Pons (tissue), 1 donor: ENCODE data around the gene OR8I2.
"Not testable (repeated sequence)": the region's sequence is repeated elsewhere in the genome, so short reads cannot be mapped to it uniquely, and the experiment has no call there.

ENCODE experiments used
- DNase-seq: peaks from one replicate; pipeline ENCODE4 v3.0.0-alpha.2; 2016; ENCODE audit warnings: low spot score

Gene OR8I2

GRCh38 chr11:56093008-56093407, at the start of gene OR8I2:
TSS of gene OR8I2 (plus strand) at chr11:56093308. CDS start at chr11:56093308, 0 bp downstream.
- no peak for DNase-seq

- no peak for DNase-seq
These were observed 47.6 kb upstream of the OR8I2 start for GRCh38 chr11:56045538-56045937.

- DNase-seq, result no peak
These were observed 44.6 kb upstream of the OR8I2 start for GRCh38 chr11:56048480-56048879.

GRCh38 chr11:56049487-56049886, 43.6 kb upstream of the OR8I2 start:
- no peak for DNase-seq

GRCh38 chr11:56056366-56056765, 36.7 kb upstream of the OR8I2 start:
- DNase-seq, result not testable (repeated sequence)

- not testable (repeated sequence) for DNase-seq
These were observed 35.4 kb upstream of the OR8I2 start for GRCh38 chr11:56057661-56058237.

- not testable (repeated sequence) for DNase-seq
These were observed 34.8 kb upstream of the OR8I2 start for GRCh38 chr11:56058260-56058780.

GRCh38 chr11:56066980-56067379, 26.1 kb upstream of the OR8I2 start:
- DNase-seq, result no peak

GRCh38 chr11:56089697-56090096, 3.4 kb upstream of the OR8I2 start:
- DNase-seq, result no peak

GRCh38 chr11:56103210-56103737, 10.2 kb downstream of the OR8I2 start, which contains the start of gene OR8H2:
TSS of gene OR8H2 (plus strand) at chr11:56103687. CDS start at chr11:56105043, 1,356 bp downstream.
- DNase-seq, result no peak

- no peak for DNase-seq
These were observed 29.0 kb downstream of the OR8I2 start, which contains the start of gene OR8H3 for GRCh38 chr11:56122073-56122472. TSS of gene OR8H3 (plus strand) at chr11:56122373. CDS start at chr11:56122373, 0 bp downstream.

GRCh38 chr11:56140151-56140661, 47.1 kb downstream of the OR8I2 start, which contains the start of gene OR8J3:
TSS of gene OR8J3 (minus strand) at chr11:56140201. CDS start at chr11:56137718, 2,483 bp downstream.
- DNase-seq, result no peak

- DNase-seq, result not testable (repeated sequence)
These were observed 50.6 kb downstream of the OR8I2 start for GRCh38 chr11:56143681-56144080.
